Measurements from ENCODE around the gene C3orf20.

The C3orf20 gene

GRCh38 chr3:14771593-14772497, 96.9 kb downstream of the C3orf20 start (continued):
- no peak for TF ChIP-seq CREB5 (CRISPR knock-in tag; IDR thresholded peaks at IDR 0.05; ENCODE audit: low read depth)

- TF ChIP-seq ZFP30 (CRISPR knock-in tag; IDR thresholded peaks at IDR 0.05) (no peak), CREB5 (CRISPR knock-in tag; IDR thresholded peaks at IDR 0.05; ENCODE audit: low read depth) (no peak), ISL1 (CRISPR knock-in tag; IDR thresholded peaks at IDR 0.05) (no peak), RARB (CRISPR knock-in tag; IDR thresholded peaks at IDR 0.05) (no peak), ZNF565 (CRISPR knock-in tag; conservative IDR thresholded peaks at IDR 0.05; ENCODE audit: low read depth) (no peak), TSHZ2 (CRISPR knock-in tag; IDR thresholded peaks at IDR 0.05) (no peak), POU6F1 (CRISPR knock-in tag; IDR thresholded peaks at IDR 0.05; ENCODE audit: borderline replicate concordance, low read depth) (no peak), TCF4 (CRISPR knock-in tag; IDR thresholded peaks at IDR 0.05; ENCODE audit: borderline replicate concordance) (no peak), SNAI2 (CRISPR knock-in tag; IDR thresholded peaks at IDR 0.05) (no peak)
Observed at GRCh38 chr3:14772533-14773138, 97.7 kb downstream of the C3orf20 start.

GRCh38 chr3:14773281-14773680, 98.3 kb downstream of the C3orf20 start:
- no peak for ATAC-seq
- TF ChIP-seq SNAI2 (CRISPR knock-in tag; IDR thresholded peaks at IDR 0.05) (no peak), ZNF8 (CRISPR knock-in tag; IDR thresholded peaks at IDR 0.05) (no peak), CSDC2 (CRISPR knock-in tag; IDR thresholded peaks at IDR 0.05) (no peak), GLIS3 (CRISPR knock-in tag; IDR thresholded peaks at IDR 0.05) (no peak), ISL1 (CRISPR knock-in tag; IDR thresholded peaks at IDR 0.05) (no peak), ZFP30 (CRISPR knock-in tag; IDR thresholded peaks at IDR 0.05) (no peak), TSHZ2 (CRISPR knock-in tag; IDR thresholded peaks at IDR 0.05) (no peak), ZNF565 (CRISPR knock-in tag; conservative IDR thresholded peaks at IDR 0.05; ENCODE audit: low read depth) (no peak), CSRNP3 (CRISPR knock-in tag; IDR thresholded peaks at IDR 0.05) (no peak), POU6F1 (CRISPR knock-in tag; IDR thresholded peaks at IDR 0.05; ENCODE audit: borderline replicate concordance, low read depth) (no peak), PPARA (CRISPR knock-in tag; IDR thresholded peaks at IDR 0.05; ENCODE audit: borderline replicate concordance) (no peak), ZNF70 (CRISPR knock-in tag; IDR thresholded peaks at IDR 0.05) (no peak)

More at GRCh38 chr3:14772533-14773138, 97.7 kb downstream of the C3orf20 start:
- ATAC-seq, result no peak
